Measurements from ENCODE around the gene ASCC1. TPM values are rescaled to one million over a fixed set of nuclear protein-coding genes. Genes with fewer than 3 reads are reported as not detected.
A peak's percentile ranks its signal among the peaks of the same experiment; 100 is the strongest.

The ASCC1 gene
- total and polyA plus RNA-seq, 7 donors: 15.3 to 37.0 (median 19.3) TPM

DNA sequence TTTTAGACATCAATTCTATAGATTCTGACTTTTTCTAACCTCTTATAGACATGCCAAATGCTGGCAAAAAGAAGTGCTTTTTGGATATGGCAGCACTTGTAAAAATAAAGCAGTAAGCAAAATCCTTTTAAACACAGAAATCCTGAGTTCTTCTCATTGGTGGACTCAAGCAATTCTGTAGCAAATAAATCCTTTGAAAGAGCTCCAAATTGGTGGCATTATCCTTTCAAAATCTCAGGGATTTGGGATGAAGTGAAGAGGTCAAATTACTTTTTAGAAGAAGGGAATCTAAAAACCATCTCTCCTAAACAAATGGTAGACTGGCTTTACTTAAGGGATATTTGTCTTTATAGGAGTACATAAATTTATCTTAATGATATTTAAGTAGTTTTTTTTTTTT is 17.5 kb upstream of the ASCC1 start:
- intact Hi-C loops (cut with DNase I): loop anchor here in 1 of 2 donors (10.0 kb wide), 1 partner anchor 81 kb away; no protein-coding TSS in a partner anchor
- no peak overlapping the region for H3K4me3 ChIP-seq
- H3K9me3 ChIP-seq: no peaks in the 10 kb centered on the region
- H3K27me3 ChIP-seq (ENCODE audit: insufficient read depth in 3 of 3, low read length in 2 of 3): no peaks in the 10 kb centered on the region
- DNase-seq: no peak
- H3K4me1 ChIP-seq: peaks cover 58% of the 10 kb centered on the region
- TF ChIP-seq, protein P1, sequence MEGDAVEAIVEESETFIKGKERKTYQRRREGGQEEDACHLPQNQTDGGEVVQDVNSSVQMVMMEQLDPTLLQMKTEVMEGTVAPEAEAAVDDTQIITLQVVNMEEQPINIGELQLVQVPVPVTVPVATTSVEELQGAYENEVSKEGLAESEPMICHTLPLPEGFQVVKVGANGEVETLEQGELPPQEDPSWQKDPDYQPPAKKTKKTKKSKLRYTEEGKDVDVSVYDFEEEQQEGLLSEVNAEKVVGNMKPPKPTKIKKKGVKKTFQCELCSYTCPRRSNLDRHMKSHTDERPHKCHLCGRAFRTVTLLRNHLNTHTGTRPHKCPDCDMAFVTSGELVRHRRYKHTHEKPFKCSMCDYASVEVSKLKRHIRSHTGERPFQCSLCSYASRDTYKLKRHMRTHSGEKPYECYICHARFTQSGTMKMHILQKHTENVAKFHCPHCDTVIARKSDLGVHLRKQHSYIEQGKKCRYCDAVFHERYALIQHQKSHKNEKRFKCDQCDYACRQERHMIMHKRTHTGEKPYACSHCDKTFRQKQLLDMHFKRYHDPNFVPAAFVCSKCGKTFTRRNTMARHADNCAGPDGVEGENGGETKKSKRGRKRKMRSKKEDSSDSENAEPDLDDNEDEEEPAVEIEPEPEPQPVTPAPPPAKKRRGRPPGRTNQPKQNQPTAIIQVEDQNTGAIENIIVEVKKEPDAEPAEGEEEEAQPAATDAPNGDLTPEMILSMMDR (IDR thresholded peaks at IDR 0.05): no peak
- H3K27ac ChIP-seq: peak overlapping the region; percentile 91
- peaks cover 4 to 48% of the 10 kb centered on the region in 2 donors for H3K36me3 ChIP-seq (ENCODE audit: insufficient read depth in 1 of 2, low read depth in 1 of 2)
- no peak for ATAC-seq

- DNase-seq (no peak), ATAC-seq (peak; percentile 78 to 83 (median 80))
- H3K27ac ChIP-seq: peak overlapping the region; percentile 91
- peaks cover 4 to 46% of the 10 kb centered on the region in 2 donors for H3K36me3 ChIP-seq (ENCODE audit: insufficient read depth in 1 of 2, low read depth in 1 of 2)
- H3K4me1 ChIP-seq: peaks cover 43% of the 10 kb centered on the region
- no peak overlapping the region for H3K4me3 ChIP-seq
- H3K9me3 ChIP-seq: no peaks in the 10 kb centered on the region
- H3K27me3 ChIP-seq (ENCODE audit: insufficient read depth in 3 of 3, low read length in 2 of 3): no peaks in the 10 kb centered on the region
- intact Hi-C loops (cut with DNase I): loop anchor here (2.0 to 10.0 kb wide), 3 partner anchors 19 to 85 kb away; no protein-coding TSS in a partner anchor
- TF ChIP-seq, protein P1 (IDR thresholded peaks at IDR 0.05): no peak
- 24 to 31% (median 28%) methylated on average over 8 of the region's 8 CpGs for WGBS, 3 donors
Observed at GRCh38 chr10:72229261-72230251, 13.5 kb upstream of the ASCC1 start.

- peaks cover 50% of the 10 kb centered on the region for H3K4me1 ChIP-seq
- ATAC-seq (no peak), DNase-seq (no peak)
- TF ChIP-seq, protein P1 (IDR thresholded peaks at IDR 0.05): no peak
- peaks cover 4 to 42% of the 10 kb centered on the region in 2 donors for H3K36me3 ChIP-seq (ENCODE audit: insufficient read depth in 1 of 2, low read depth in 1 of 2)
- intact Hi-C loops (cut with DNase I): loop anchor here in 1 of 2 donors (5.0 kb wide), 1 partner anchor 49 kb away; no protein-coding TSS in a partner anchor
- H3K27me3 ChIP-seq (ENCODE audit: insufficient read depth in 3 of 3, low read length in 2 of 3): no peaks in the 10 kb centered on the region
- WGBS, 3 donors: 23 to 37% (median 24%) methylated on average over 2 of the region's 2 CpGs
- no peaks in the 10 kb centered on the region for H3K9me3 ChIP-seq
- H3K4me3 ChIP-seq: no peak overlapping the region
- peak overlapping the region; percentile 91 for H3K27ac ChIP-seq
Observed at GRCh38 chr10:72228318-72228751, 12.3 kb upstream of the ASCC1 start.

DNA sequence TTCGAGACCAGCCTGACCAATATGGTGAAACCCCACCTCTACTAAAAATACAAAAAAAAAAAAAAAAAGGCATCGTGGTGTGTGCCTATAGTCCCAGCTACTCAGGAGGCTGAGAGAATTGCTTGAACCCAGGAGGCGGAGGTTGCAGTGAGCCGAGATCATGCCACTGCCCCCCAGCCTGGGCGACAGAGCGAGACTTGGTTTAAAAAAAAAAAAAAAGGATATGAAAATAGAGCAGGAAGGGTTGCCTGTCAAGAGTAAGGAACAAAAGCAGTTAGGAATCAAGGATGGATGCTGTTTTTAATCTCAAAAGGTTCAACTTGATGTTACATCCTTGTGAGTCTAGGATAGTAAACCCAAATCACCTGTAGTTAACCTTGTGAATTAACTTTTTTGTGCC is 11.8 kb upstream of the ASCC1 start:
- WGBS, 3 donors: 74 to 78% (median 77%) methylated on average over 5 to 6 of the region's 6 CpGs
- no peak for DNase-seq
- peaks cover 50% of the 10 kb centered on the region for H3K4me1 ChIP-seq
- intact Hi-C loops (cut with DNase I): loop anchor here in 1 of 2 donors (5.0 kb wide), 1 partner anchor 49 kb away; no protein-coding TSS in a partner anchor
- no peaks in the 10 kb centered on the region for H3K9me3 ChIP-seq
- no peaks in the 10 kb centered on the region for H3K27me3 ChIP-seq (ENCODE audit: insufficient read depth in 3 of 3, low read length in 2 of 3)
- H3K4me3 ChIP-seq: no peak overlapping the region
- ATAC-seq: no peak
- H3K36me3 ChIP-seq (ENCODE audit: insufficient read depth in 1 of 2, low read depth in 1 of 2): peaks cover 4 to 37% of the 10 kb centered on the region in 2 donors
- H3K27ac ChIP-seq: peak overlapping the region; percentile 91
- TF ChIP-seq, protein P1 (IDR thresholded peaks at IDR 0.05): no peak

Data from psoas muscle (tissue), 8 donors.